ENCODE data around the gene SCGB3A2.

SCGB3A2 gene, protein sequence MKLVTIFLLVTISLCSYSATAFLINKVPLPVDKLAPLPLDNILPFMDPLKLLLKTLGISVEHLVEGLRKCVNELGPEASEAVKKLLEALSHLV

DNA sequence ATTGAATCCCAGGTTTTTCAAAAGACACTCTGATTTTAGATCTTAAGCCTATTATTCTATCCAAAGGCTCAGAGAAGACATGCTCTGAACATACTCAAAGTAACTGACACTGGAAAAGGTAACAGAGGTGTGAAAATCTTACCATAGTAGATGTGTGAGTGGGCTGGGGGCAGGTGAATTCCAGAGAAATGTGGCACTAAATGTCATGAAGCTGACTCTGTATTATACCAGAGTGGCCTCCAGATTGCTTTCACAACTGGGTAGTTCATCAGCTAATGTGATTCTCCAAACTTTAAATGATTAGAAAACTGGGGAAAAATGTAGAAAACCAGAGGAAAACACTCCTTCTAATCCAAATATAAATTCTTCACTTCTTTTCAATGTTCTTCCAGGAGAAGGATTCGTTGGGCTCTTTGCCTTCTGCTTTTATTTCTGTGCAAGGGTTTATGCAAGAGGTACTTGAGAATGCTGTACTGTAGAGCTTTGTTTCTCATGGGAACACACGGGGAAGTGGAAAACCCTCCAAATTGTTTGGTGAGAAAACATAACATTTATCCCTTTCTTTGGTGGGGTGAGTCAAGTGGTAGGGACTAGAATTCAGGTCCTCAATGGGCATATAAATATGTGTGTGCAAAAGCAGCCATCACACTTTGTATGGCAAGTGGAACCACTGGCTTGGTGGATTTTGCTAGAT is at the start of gene SCGB3A2:
TSS of gene SCGB3A2 (plus strand) at position 646 of the 694 bp plus-strand sequence. CDS start 93 bp downstream, outside the sequence.
- no peak for TF ChIP-seq JUND (IDR thresholded peaks at IDR 0.05; ENCODE audit: low read depth)
- DNase-seq (ENCODE audit: low read depth in 1 of 2, low spot score in 1 of 2) = no peak
- in situ Hi-C loops (cut with HindIII; ENCODE audit: low pct_unique_long_range_greater_than_20kb, low sequenced_read_pairs) = no loop called here

DNA sequence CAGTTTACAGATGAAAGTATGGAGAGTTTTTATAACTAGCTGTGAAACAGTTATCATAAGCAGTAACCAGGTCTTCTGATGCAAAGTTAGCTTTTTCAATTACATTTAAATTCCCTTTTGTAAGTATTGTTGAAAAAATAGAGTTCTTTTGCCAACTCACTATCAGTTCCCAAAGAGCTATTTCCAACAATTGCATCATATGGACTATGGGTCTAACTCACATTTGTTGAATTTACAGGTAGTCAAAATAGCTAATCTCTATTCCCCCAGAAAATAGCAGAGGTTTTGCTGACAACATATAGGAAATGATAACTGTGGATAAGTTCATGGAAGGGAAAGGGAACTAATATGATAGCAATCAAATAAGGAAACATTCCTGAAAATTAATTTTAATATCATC is 48.5 kb upstream of the SCGB3A2 start:
- in situ Hi-C loops (cut with HindIII; ENCODE audit: low pct_unique_long_range_greater_than_20kb, low sequenced_read_pairs) = no loop called here
- DNase-seq (ENCODE audit: low read depth in 1 of 2, low spot score in 1 of 2) = no peak
- no peak for TF ChIP-seq JUND (IDR thresholded peaks at IDR 0.05; ENCODE audit: low read depth)

DNA sequence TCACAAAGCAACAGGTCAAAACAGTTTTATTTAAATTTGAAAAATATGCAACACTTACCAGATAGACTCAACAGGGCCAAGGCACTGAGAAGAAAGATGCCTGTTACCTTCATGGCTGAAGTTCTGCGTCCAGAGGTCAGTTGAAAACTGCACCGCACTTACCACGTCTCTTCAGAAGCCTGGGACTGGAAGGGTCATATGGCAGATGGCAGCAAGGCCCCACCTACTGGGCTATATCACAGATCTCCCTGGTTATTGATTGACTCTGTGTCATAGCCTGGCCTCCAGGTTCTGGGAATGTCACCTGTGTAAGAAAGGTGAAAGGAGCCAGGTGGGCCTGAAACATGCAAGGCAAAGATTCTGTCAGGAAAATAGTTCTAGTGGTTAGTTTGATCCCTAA is 47.0 kb upstream of the SCGB3A2 start, which contains the start of gene SPINK1:
TSS of gene SPINK1 (minus strand) at position 207 of the 400 bp plus-strand sequence. CDS start at position 113, 94 bp downstream.
- TF ChIP-seq JUND (IDR thresholded peaks at IDR 0.05; ENCODE audit: low read depth) = no peak

DNA sequence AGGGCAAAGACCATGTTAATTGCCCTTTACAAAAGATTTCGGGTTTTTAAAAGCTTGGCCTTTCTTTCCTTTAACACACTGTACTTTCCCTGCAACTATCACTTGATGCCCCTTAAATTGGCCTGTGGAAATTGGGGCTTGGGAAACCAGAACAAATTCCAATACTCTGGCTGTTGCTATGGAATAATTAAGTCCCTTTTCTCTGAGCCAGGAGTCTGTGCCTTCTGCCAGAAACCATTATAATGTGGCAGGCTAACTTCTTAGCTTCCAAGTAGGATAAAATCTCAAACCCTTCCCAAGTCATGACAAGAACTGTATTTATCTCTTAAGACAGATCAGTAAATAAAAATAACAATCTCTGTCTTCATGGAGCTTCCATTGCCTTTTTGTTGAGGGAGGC is 46.0 kb upstream of the SCGB3A2 start:
- in situ Hi-C loops (cut with HindIII; ENCODE audit: low pct_unique_long_range_greater_than_20kb, low sequenced_read_pairs) = no loop called here
- no peak for TF ChIP-seq JUND (IDR thresholded peaks at IDR 0.05; ENCODE audit: low read depth)
- DNase-seq (ENCODE audit: low read depth in 1 of 2, low spot score in 1 of 2) = no peak

More for the DNA sequence above, 47.0 kb upstream of the SCGB3A2 start, which contains the start of gene SPINK1:
- in situ Hi-C loops (cut with HindIII; ENCODE audit: low pct_unique_long_range_greater_than_20kb, low sequenced_read_pairs) = no loop called here
- no peak for DNase-seq (ENCODE audit: low read depth in 1 of 2, low spot score in 1 of 2)

DNA sequence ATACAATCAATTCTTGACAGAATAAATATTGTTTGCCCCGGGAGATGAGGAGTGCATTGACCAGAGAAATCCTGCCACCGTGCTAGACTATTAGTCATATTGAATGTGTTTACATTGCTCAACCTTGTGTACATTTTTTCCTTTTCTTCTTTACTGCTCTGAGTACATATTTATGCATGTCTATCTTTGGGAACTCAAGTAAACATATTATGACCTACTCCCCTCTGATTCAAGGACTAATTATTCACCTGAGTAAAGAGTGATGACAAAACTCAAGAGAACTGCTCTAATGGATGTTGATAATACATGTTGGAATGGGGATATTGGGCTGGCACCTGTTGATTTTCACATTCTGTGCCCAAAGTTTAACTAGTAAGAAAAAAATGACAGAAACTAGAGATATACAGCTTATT is 43.1 kb upstream of the SCGB3A2 start:
- peak; percentile 7 to 67 for DNase-seq (ENCODE audit: low read depth in 1 of 2, low spot score in 1 of 2)
- no peak for TF ChIP-seq JUND (IDR thresholded peaks at IDR 0.05; ENCODE audit: low read depth)
- in situ Hi-C loops (cut with HindIII; ENCODE audit: low pct_unique_long_range_greater_than_20kb, low sequenced_read_pairs) = no loop called here

DNA sequence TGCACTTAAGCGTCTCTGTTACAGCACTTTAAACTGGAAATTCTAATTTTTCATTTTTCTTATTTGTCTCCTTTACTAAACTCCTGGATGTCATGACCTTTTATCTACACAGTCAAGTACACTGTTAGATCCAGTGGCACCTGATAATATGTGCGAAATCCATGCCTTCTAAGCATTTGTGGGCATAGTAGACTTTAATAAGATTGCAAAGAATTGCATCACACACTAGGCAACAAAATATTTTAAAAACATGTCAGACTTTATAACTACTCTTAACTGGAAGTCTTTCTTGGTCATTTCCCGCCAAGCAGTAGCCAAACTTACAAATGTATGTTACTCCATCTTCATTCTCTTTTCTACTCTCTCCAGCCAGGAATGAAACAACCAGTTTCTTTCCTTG is 42.1 kb upstream of the SCGB3A2 start:
- no peak for DNase-seq (ENCODE audit: low read depth in 1 of 2, low spot score in 1 of 2)
- in situ Hi-C loops (cut with HindIII; ENCODE audit: low pct_unique_long_range_greater_than_20kb, low sequenced_read_pairs) = no loop called here
- TF ChIP-seq JUND (IDR thresholded peaks at IDR 0.05; ENCODE audit: low read depth) = no peak

DNA sequence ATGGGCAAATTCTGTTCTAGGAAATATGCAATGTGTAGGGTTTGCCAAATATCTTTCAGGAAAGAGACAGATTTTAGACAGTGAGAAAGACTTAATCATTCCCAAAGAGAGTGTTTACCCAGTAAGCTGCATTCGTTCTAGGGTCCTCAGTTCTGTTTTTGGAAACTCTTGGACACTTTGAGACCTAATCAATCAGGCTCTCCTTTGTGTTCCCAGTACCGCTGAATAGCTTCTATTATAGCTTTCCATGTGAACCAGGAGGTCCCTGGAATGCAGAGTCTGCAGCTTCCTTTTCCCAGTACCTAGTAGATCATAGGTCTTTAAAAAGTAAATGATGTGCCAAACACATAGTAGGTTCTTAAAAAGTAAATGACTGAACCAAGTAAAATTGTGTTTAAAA is 35.6 kb upstream of the SCGB3A2 start:
- in situ Hi-C loops (cut with HindIII; ENCODE audit: low pct_unique_long_range_greater_than_20kb, low sequenced_read_pairs) = no loop called here
- TF ChIP-seq JUND (IDR thresholded peaks at IDR 0.05; ENCODE audit: low read depth) = no peak
- DNase-seq (ENCODE audit: low read depth in 1 of 2, low spot score in 1 of 2) = no peak

DNA sequence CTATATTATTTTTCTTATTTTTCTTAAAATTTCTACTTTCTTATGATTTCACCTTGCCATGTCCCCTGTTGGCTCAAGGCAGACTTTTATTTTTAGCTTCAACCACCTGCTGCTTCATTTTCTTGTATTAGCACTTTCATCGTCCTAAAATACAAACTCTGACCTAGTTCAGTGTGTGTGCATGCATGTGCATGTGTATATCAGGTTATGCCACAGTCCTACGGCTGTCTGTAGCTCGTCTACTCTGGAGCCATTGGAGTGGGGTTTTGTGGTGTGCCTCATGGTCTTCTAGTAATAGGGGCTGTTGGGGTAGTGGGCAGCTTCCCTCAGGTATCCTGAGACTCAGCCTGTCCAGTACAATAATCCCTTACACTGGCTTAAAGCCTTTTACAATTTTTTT is 33.7 kb upstream of the SCGB3A2 start:
- TF ChIP-seq JUND (IDR thresholded peaks at IDR 0.05; ENCODE audit: low read depth) = no peak
- in situ Hi-C loops (cut with HindIII; ENCODE audit: low pct_unique_long_range_greater_than_20kb, low sequenced_read_pairs) = no loop called here
- DNase-seq (ENCODE audit: low read depth in 1 of 2, low spot score in 1 of 2) = no peak

DNA sequence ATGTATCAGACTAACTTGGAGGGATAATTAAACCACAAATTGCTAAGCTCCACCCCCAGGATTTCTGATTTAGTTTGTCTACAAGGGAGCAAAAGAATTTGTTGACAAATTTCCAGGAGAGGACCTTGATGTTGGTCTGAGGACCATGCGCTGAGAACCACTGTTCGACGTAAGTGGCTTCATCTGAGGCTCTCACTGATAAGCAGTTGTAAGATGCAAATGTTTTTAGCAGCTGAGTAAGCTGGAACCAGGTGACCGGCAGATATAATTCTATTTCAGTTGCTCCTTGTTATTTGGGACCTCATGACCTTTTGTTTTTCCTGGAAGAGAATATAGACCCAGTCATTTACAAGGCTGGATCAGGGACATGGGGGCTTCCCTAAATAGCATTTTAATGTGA is 32.9 kb upstream of the SCGB3A2 start:
- no peak for DNase-seq (ENCODE audit: low read depth in 1 of 2, low spot score in 1 of 2)
- TF ChIP-seq JUND (IDR thresholded peaks at IDR 0.05; ENCODE audit: low read depth) = no peak
- in situ Hi-C loops (cut with HindIII; ENCODE audit: low pct_unique_long_range_greater_than_20kb, low sequenced_read_pairs) = no loop called here

DNA sequence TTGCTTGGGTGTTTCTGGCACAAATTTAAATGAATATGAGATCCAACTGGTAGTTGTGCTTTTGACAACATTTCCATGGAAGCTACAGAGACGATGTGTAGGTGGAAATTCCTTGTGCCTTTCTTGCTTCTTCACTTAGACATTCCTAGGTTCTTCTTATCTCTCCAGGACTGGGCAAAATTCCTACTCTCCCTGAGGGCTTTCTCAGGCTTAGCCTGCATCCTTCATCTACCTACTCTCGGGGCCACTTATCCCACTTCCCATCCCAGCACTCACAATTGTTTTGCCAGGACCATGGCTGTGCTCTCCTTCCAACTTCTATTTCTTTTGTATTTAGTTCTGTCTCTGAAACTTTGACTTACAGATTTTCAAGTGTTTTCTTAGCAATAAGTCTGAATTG is 29.3 kb upstream of the SCGB3A2 start:
- in situ Hi-C loops (cut with HindIII; ENCODE audit: low pct_unique_long_range_greater_than_20kb, low sequenced_read_pairs) = no loop called here
- no peak for DNase-seq (ENCODE audit: low read depth in 1 of 2, low spot score in 1 of 2)
- TF ChIP-seq JUND (IDR thresholded peaks at IDR 0.05; ENCODE audit: low read depth) = no peak

DNA sequence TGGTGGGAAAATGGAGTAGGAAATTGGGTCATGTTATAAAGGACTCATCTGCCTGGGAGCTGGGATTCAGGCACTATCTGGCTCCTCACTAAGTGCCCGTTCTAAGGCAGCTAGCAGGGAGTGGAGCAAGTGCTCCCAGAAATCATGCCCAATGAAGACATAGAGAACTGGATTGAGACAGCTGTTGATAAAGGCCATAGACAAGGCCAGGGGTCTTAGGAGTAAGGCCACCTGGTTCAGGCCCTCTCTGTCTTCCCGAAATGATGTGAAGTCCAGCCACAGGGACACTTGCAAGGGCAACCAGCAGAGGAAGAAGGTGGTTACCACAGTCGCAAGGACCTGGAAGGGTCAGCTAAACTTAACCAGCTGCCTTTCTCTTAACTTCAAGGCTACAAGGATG is 26.9 kb upstream of the SCGB3A2 start:
- no peak for TF ChIP-seq JUND (IDR thresholded peaks at IDR 0.05; ENCODE audit: low read depth)
- in situ Hi-C loops (cut with HindIII; ENCODE audit: low pct_unique_long_range_greater_than_20kb, low sequenced_read_pairs) = no loop called here
- no peak for DNase-seq (ENCODE audit: low read depth in 1 of 2, low spot score in 1 of 2)

DNA sequence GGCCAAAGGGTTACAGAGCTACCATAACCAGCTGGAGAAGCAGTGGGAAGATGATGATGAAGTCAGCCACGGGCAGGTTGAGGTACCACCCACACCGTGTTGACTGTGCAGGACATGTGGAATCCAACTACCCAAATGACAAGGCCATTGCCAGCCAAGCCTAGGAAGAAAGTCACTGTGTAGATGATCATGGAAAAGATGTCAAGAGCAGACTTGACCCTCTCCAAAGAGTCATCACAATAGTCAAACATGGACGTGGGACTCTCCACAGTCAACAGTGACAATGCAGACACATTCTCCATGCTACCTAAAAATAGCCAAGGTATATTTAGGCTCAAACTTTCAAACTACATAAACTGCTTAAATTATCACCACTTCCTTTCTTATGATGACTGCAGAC is 26.1 kb upstream of the SCGB3A2 start:
- DNase-seq (ENCODE audit: low read depth in 1 of 2, low spot score in 1 of 2) = no peak
- in situ Hi-C loops (cut with HindIII; ENCODE audit: low pct_unique_long_range_greater_than_20kb, low sequenced_read_pairs) = no loop called here
- TF ChIP-seq JUND (IDR thresholded peaks at IDR 0.05; ENCODE audit: low read depth) = no peak

DNA sequence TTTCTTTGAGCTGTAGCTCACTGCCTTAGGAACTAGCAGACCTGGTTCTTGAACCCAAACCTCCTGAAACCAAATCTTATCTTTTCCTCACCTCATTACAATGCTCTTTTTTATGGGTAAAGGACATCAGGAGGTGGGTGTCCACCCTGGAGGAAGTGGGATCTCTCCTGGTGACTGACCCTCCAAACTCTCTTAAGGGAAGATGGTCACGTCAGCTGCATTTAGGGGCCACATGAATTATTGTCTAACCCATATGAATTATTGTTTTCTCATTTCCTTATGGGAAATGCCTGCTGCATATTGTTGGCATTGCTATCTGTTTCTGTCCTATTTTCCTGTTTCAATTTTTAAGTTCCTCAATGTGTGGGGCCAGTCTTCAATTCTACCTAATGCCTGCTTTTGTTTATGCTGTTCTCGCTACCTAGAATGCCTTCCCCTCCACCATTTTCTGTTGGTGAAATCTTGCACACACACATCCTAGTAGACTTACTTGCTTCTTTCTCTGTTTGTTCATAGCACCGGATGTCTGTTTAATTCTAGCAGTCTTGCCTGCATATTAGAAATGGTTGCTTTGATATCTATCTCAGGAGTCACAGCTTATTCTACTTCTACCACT is 25.0 kb upstream of the SCGB3A2 start:
- in situ Hi-C loops (cut with HindIII; ENCODE audit: low pct_unique_long_range_greater_than_20kb, low sequenced_read_pairs) = no loop called here
- TF ChIP-seq JUND (IDR thresholded peaks at IDR 0.05; ENCODE audit: low read depth) = no peak

More for the DNA sequence above, 25.0 kb upstream of the SCGB3A2 start:
- no peak for DNase-seq (ENCODE audit: low read depth in 1 of 2, low spot score in 1 of 2)

Data from T47D (cell line).